ENCODE measurements around the gene SHISA6.

- TF ChIP-seq REST (IDR thresholded peaks at IDR 0.05; ENCODE audit: insufficient read depth in 1 of 2, low read depth in 2 of 2, low read length in 2 of 2) (no peak), SIN3A (IDR thresholded peaks at IDR 0.05; ENCODE audit: borderline replicate concordance, insufficient read depth, low read length) (no peak)
Measured at GRCh38 chr17:11378506-11378905, 137.5 kb downstream of the SHISA6 start.

Data from PFSK-1 (cell line).